Measurements from ENCODE around the gene OSBPL8.

- TF ChIP-seq, protein P1, sequence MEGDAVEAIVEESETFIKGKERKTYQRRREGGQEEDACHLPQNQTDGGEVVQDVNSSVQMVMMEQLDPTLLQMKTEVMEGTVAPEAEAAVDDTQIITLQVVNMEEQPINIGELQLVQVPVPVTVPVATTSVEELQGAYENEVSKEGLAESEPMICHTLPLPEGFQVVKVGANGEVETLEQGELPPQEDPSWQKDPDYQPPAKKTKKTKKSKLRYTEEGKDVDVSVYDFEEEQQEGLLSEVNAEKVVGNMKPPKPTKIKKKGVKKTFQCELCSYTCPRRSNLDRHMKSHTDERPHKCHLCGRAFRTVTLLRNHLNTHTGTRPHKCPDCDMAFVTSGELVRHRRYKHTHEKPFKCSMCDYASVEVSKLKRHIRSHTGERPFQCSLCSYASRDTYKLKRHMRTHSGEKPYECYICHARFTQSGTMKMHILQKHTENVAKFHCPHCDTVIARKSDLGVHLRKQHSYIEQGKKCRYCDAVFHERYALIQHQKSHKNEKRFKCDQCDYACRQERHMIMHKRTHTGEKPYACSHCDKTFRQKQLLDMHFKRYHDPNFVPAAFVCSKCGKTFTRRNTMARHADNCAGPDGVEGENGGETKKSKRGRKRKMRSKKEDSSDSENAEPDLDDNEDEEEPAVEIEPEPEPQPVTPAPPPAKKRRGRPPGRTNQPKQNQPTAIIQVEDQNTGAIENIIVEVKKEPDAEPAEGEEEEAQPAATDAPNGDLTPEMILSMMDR (IDR thresholded peaks at IDR 0.05), result no peak
- TF ChIP-seq POLR2A (IDR thresholded peaks at IDR 0.05), result no peak
These were observed 157.3 kb downstream of the OSBPL8 start for GRCh38 chr12:76402259-76402658.

Data from breast epithelium (tissue), 3 donors.